KOPT-K1 (cell line): ENCODE measurements around the gene CELF4.

Source experiments
- H3K27ac ChIP-seq: fragments of 200-600 bp; sonication (generic); 2 replicates; pipeline ENCODE4 v1.5.1; 2016; ENCODE audit warnings: antibody characterized with exemption, mild to moderate bottlenecking, low read depth, low read length; ENCODE audit not compliant: poor library complexity, severe bottlenecking
- H3K36me3 ChIP-seq: fragments of 200-600 bp; sonication (generic); 2 replicates; pipeline ENCODE4 v1.5.1; 2017; ENCODE audit warnings: antibody characterized with exemption, mild to moderate bottlenecking, low read length, moderate library complexity; ENCODE audit not compliant: insufficient read depth
- H3K9me3 ChIP-seq: fragments of 200-600 bp; sonication (generic); 2 replicates; pipeline ENCODE4 v1.5.1; 2017; ENCODE audit warnings: antibody characterized with exemption, low read length, mild to moderate bottlenecking; ENCODE audit not compliant: insufficient read depth, poor library complexity, severe bottlenecking

CELF4 gene

GRCh38 chr18:37254973-37255372, 310.6 kb downstream of the CELF4 start:
- H3K36me3 ChIP-seq, result no peaks in the 10 kb centered on the region
- H3K27ac ChIP-seq, result no peak overlapping the region
- H3K9me3 ChIP-seq, result no peaks in the 10 kb centered on the region

GRCh38 chr18:37254236-37254754, 311.3 kb downstream of the CELF4 start:
- Histone ChIP-seq H3K36me3 (no peaks in the 10 kb centered on the region), H3K9me3 (no peaks in the 10 kb centered on the region), H3K27ac (no peak overlapping the region)

- no peaks in the 10 kb centered on the region for H3K36me3 ChIP-seq
- H3K9me3 ChIP-seq, result no peaks in the 10 kb centered on the region
- no peak overlapping the region for H3K27ac ChIP-seq
Observed at GRCh38 chr18:37253394-37254235, 312.0 kb downstream of the CELF4 start.

- no peaks in the 10 kb centered on the region for H3K9me3 ChIP-seq
- H3K27ac ChIP-seq, result no peak overlapping the region
- no peaks in the 10 kb centered on the region for H3K36me3 ChIP-seq
Observed at GRCh38 chr18:37252854-37253393, 312.7 kb downstream of the CELF4 start.

- H3K36me3 ChIP-seq, result no peaks in the 10 kb centered on the region
- H3K27ac ChIP-seq, result no peak overlapping the region
- no peaks in the 10 kb centered on the region for H3K9me3 ChIP-seq
Observed at GRCh38 chr18:37252342-37252741, 313.3 kb downstream of the CELF4 start.

GRCh38 chr18:37251679-37252078, 313.9 kb downstream of the CELF4 start:
- Histone ChIP-seq H3K36me3 (no peaks in the 10 kb centered on the region), H3K9me3 (no peaks in the 10 kb centered on the region), H3K27ac (no peak overlapping the region)

- Histone ChIP-seq H3K27ac (no peak overlapping the region), H3K36me3 (no peaks in the 10 kb centered on the region), H3K9me3 (no peaks in the 10 kb centered on the region)
Observed at GRCh38 chr18:37249895-37250618, 315.5 kb downstream of the CELF4 start.

GRCh38 chr18:37249171-37249886, 316.3 kb downstream of the CELF4 start:
- Histone ChIP-seq H3K36me3 (no peaks in the 10 kb centered on the region), H3K27ac (no peak overlapping the region), H3K9me3 (no peaks in the 10 kb centered on the region)

GRCh38 chr18:37248281-37248680, 317.3 kb downstream of the CELF4 start:
- Histone ChIP-seq H3K36me3 (no peaks in the 10 kb centered on the region), H3K27ac (no peak overlapping the region), H3K9me3 (no peaks in the 10 kb centered on the region)

GRCh38 chr18:37247497-37248161, 318.0 kb downstream of the CELF4 start:
- Histone ChIP-seq H3K9me3 (no peaks in the 10 kb centered on the region), H3K27ac (no peak overlapping the region), H3K36me3 (no peaks in the 10 kb centered on the region)

GRCh38 chr18:37246779-37247340, 318.7 kb downstream of the CELF4 start:
- H3K9me3 ChIP-seq, result no peaks in the 10 kb centered on the region
- no peak overlapping the region for H3K27ac ChIP-seq
- no peaks in the 10 kb centered on the region for H3K36me3 ChIP-seq

- Histone ChIP-seq H3K27ac (no peak overlapping the region), H3K36me3 (no peaks in the 10 kb centered on the region), H3K9me3 (no peaks in the 10 kb centered on the region)
Observed at GRCh38 chr18:37244618-37245017, 321.0 kb downstream of the CELF4 start.

- Histone ChIP-seq H3K27ac (no peak overlapping the region), H3K9me3 (no peaks in the 10 kb centered on the region), H3K36me3 (no peaks in the 10 kb centered on the region)
Observed at GRCh38 chr18:37243741-37244140, 321.9 kb downstream of the CELF4 start.

GRCh38 chr18:37242826-37243560, 322.6 kb downstream of the CELF4 start:
- no peaks in the 10 kb centered on the region for H3K9me3 ChIP-seq
- H3K27ac ChIP-seq, result no peak overlapping the region
- no peaks in the 10 kb centered on the region for H3K36me3 ChIP-seq
